ENCODE data around the gene COMP. TPM values are rescaled to one million over a fixed set of nuclear protein-coding genes. Genes with fewer than 3 reads are reported as not detected.

The COMP gene
- polyA plus RNA-seq, 1 experiment: 9.2 TPM

GRCh38 chr19:18781885-18782527 is 9.1 kb downstream of the COMP start:
- no peak overlapping the region for H3K4me3 ChIP-seq (ENCODE audit: low read depth, low read length)
- H3K27me3 ChIP-seq (ENCODE audit: control insufficient read depth, insufficient read depth, low read length): no peaks in the 10 kb centered on the region; the same call in 1 of the 2 replicates
- POLR2A ChIA-PET: no interaction called here
- H3K36me3 ChIP-seq (ENCODE audit: control insufficient read depth, insufficient read depth, low read length): no peaks in the 10 kb centered on the region; the same call in 1 of the 2 replicates
- no peak for DNase-seq (ENCODE audit: low read depth)
- CTCF ChIA-PET: no interaction called here
- no peak for TF ChIP-seq CTCF (IDR thresholded peaks at IDR 0.05; ENCODE audit: insufficient read depth, low read depth, low read length)

GRCh38 chr19:18781047-18781600 is 10.0 kb downstream of the COMP start:
- TF ChIP-seq CTCF (IDR thresholded peaks at IDR 0.05; ENCODE audit: insufficient read depth, low read depth, low read length): no peak
- Histone ChIP-seq H3K4me3 (ENCODE audit: low read depth, low read length) (no peak overlapping the region), H3K36me3 (ENCODE audit: control insufficient read depth, insufficient read depth, low read length) (no peaks in the 10 kb centered on the region; the same call in 1 of the 2 replicates), H3K27me3 (ENCODE audit: control insufficient read depth, insufficient read depth, low read length) (no peaks in the 10 kb centered on the region)
- DNase-seq (ENCODE audit: low read depth): no peak
- CTCF ChIA-PET: no interaction called here
- POLR2A ChIA-PET: no interaction called here

GRCh38 chr19:18780631-18781030 is 10.5 kb downstream of the COMP start:
- no peak for DNase-seq (ENCODE audit: low read depth)
- H3K36me3 ChIP-seq (ENCODE audit: control insufficient read depth, insufficient read depth, low read length): no peaks in the 10 kb centered on the region; the same call in 1 of the 2 replicates
- H3K27me3 ChIP-seq (ENCODE audit: control insufficient read depth, insufficient read depth, low read length): no peaks in the 10 kb centered on the region
- ChIA-PET POLR2A (no interaction called here), CTCF (no interaction called here)
- H3K4me3 ChIP-seq (ENCODE audit: low read depth, low read length): no peak overlapping the region
- 0 out of 2 replicates have a peak, but pooled peaks have one; percentile 11 for TF ChIP-seq CTCF (IDR thresholded peaks at IDR 0.05; ENCODE audit: insufficient read depth, low read depth, low read length)

- H3K27me3 ChIP-seq (ENCODE audit: control insufficient read depth, insufficient read depth, low read length): no peaks in the 10 kb centered on the region
- POLR2A ChIA-PET: no interaction called here
- H3K36me3 ChIP-seq (ENCODE audit: control insufficient read depth, insufficient read depth, low read length): no peaks in the 10 kb centered on the region; the same call in 1 of the 2 replicates
- H3K4me3 ChIP-seq (ENCODE audit: low read depth, low read length): no peak overlapping the region
- TF ChIP-seq CTCF (IDR thresholded peaks at IDR 0.05; ENCODE audit: insufficient read depth, low read depth, low read length): no peak
- CTCF ChIA-PET: no interaction called here
- DNase-seq (ENCODE audit: low read depth): no peak
Measured at GRCh38 chr19:18780081-18780480, 11.0 kb downstream of the COMP start.

GRCh38 chr19:18778826-18779495 is 12.1 kb downstream of the COMP start:
- no peaks in the 10 kb centered on the region for H3K27me3 ChIP-seq (ENCODE audit: control insufficient read depth, insufficient read depth, low read length)
- no peak for TF ChIP-seq CTCF (IDR thresholded peaks at IDR 0.05; ENCODE audit: insufficient read depth, low read depth, low read length)
- ChIA-PET POLR2A (no interaction called here), CTCF (interaction anchor here (2.5 kb wide), 1 partner anchor 185 kb away, joined by 8 read pairs; no protein-coding TSS in a partner anchor)
- no peak overlapping the region for H3K4me3 ChIP-seq (ENCODE audit: low read depth, low read length)
- no peaks in the 10 kb centered on the region; the same call in 1 of the 2 replicates for H3K36me3 ChIP-seq (ENCODE audit: control insufficient read depth, insufficient read depth, low read length)
- DNase-seq (ENCODE audit: low read depth): no peak
